Measurements from ENCODE around the gene ZFP57.
A peak's percentile ranks its signal among the peaks of the same experiment; 100 is the strongest.

ZFP57 gene

GRCh38 chr6:29651413-29652197, 29.3 kb downstream of the ZFP57 start:
- DNase-seq, result no peak

- peak; percentile 95 for DNase-seq
Measured at GRCh38 chr6:29649701-29650673, 31.0 kb downstream of the ZFP57 start.

GRCh38 chr6:29647927-29648642, 32.9 kb downstream of the ZFP57 start:
- DNase-seq, result peak; percentile 2

- DNase-seq, result no peak
Measured at GRCh38 chr6:29641430-29642148, 39.4 kb downstream of the ZFP57 start.

- no peak for DNase-seq
Measured at GRCh38 chr6:29637247-29637646, 43.7 kb downstream of the ZFP57 start.

GRCh38 chr6:29633534-29633905, 47.4 kb downstream of the ZFP57 start:
- DNase-seq, result no peak

- no peak for DNase-seq
Measured at GRCh38 chr6:29632789-29633533, 48.0 kb downstream of the ZFP57 start, which contains the start of gene GABBR1. TSS of gene GABBR1 (minus strand) at chr6:29633183. CDS start at chr6:29632385, 798 bp downstream.

GRCh38 chr6:29631860-29632731, 48.9 kb downstream of the ZFP57 start:
- DNase-seq, result no peak

- no peak for DNase-seq
Measured at GRCh38 chr6:29631209-29631810, 49.6 kb downstream of the ZFP57 start.

- DNase-seq, result no peak
Measured at GRCh38 chr6:29630315-29630714, 50.6 kb downstream of the ZFP57 start.

- no peak for DNase-seq
Measured at GRCh38 chr6:29629571-29629970, 51.4 kb downstream of the ZFP57 start.

- peak; percentile 35 for DNase-seq
Measured at GRCh38 chr6:29628419-29629281, 52.3 kb downstream of the ZFP57 start.

- peak; percentile 2 for DNase-seq
Measured at GRCh38 chr6:29627755-29628418, 53.1 kb downstream of the ZFP57 start.

GRCh38 chr6:29626948-29627754, 53.8 kb downstream of the ZFP57 start:
- DNase-seq, result no peak

GRCh38 chr6:29625337-29625930, 55.5 kb downstream of the ZFP57 start:
- no peak for DNase-seq

GRCh38 chr6:29624520-29624961, 56.4 kb downstream of the ZFP57 start:
- DNase-seq, result no peak
